NOMO-1 treated with DMSO at 0.1 percent for 48 hours (cell line): ENCODE results near the gene ATP5F1D.

Source experiments
- DNase-seq: peaks from one replicate; lab custom pipeline; 2025; ENCODE audit not compliant: unreplicated experiment; lab: John Stamatoyannopoulos, UW

ATP5F1D gene

GRCh38 chr19:1269478-1270212 lies 28.1 kb downstream of the ATP5F1D start:
- peak; percentile 68 for DNase-seq

- no peak for DNase-seq
Measured at GRCh38 chr19:1270213-1270853, 28.8 kb downstream of the ATP5F1D start.

- no peak for DNase-seq
Measured at GRCh38 chr19:1270854-1271527, 29.4 kb downstream of the ATP5F1D start.

- DNase-seq, result no peak
Measured at GRCh38 chr19:1271528-1272422, 30.2 kb downstream of the ATP5F1D start.

- no peak for DNase-seq
Measured at GRCh38 chr19:1272423-1273262, 31.1 kb downstream of the ATP5F1D start.

- DNase-seq, result no peak
Measured at GRCh38 chr19:1273263-1274041, 31.9 kb downstream of the ATP5F1D start.

- DNase-seq, result no peak
Measured at GRCh38 chr19:1274081-1274851, 32.7 kb downstream of the ATP5F1D start.

- DNase-seq, result no peak
Measured at GRCh38 chr19:1274852-1275259, 33.3 kb downstream of the ATP5F1D start.

GRCh38 chr19:1275260-1275975 lies 33.9 kb downstream of the ATP5F1D start, which contains the start of gene FAM174C:
FAM174C (plus strand) TSS chr19:1275530; CDS start chr19:1275550, 20 bp downstream.
- DNase-seq, result peak; percentile 92

GRCh38 chr19:1275976-1276627 lies 34.6 kb downstream of the ATP5F1D start:
- no peak for DNase-seq

GRCh38 chr19:1276628-1277022 lies 35.1 kb downstream of the ATP5F1D start:
- DNase-seq, result no peak

GRCh38 chr19:1277061-1277460 lies 35.5 kb downstream of the ATP5F1D start:
- DNase-seq, result no peak

GRCh38 chr19:1278074-1278473 lies 36.5 kb downstream of the ATP5F1D start:
- no peak for DNase-seq

GRCh38 chr19:1278713-1279660 lies 37.4 kb downstream of the ATP5F1D start:
- no peak for DNase-seq

- peak; percentile 70 for DNase-seq
Measured at GRCh38 chr19:1279782-1280341, 38.3 kb downstream of the ATP5F1D start.
